ENCODE results near the gene ICAM1. TPM values are rescaled to one million over a fixed set of nuclear protein-coding genes. Genes with fewer than 3 reads are reported as not detected.

The ICAM1 gene
- polyA plus RNA-seq, 1 donor from 2014 or later: not detected

- H2AFZ ChIP-seq (ENCODE audit: low read depth, low read length): peak within 1 kb of the TSS; percentile 86
- TF ChIP-seq POLR2AphosphoS5 (IDR thresholded peaks at IDR 0.05): peak; percentile 86
- peak; percentile 79 for TF ChIP-seq EP300 (conservative IDR thresholded peaks at IDR 0.05; ENCODE audit: poor library complexity, severe bottlenecking)
- TF ChIP-seq REST (IDR thresholded peaks at IDR 0.05; ENCODE audit: borderline replicate concordance): peak; percentile 77
- TF ChIP-seq MXI1 (conservative IDR thresholded peaks at IDR 0.05; ENCODE audit: poor library complexity, severe bottlenecking): peak; percentile 98
- no peak for TF ChIP-seq TAF1 (IDR thresholded peaks at IDR 0.05; ENCODE audit: low read depth)
- TF ChIP-seq RAD21 (conservative IDR thresholded peaks at IDR 0.05): peak; percentile 42
- no peak for TF ChIP-seq EZH2 (IDR thresholded peaks at IDR 0.05; ENCODE audit: borderline replicate concordance, insufficient read depth, low read length, poor library complexity, severe bottlenecking)
- TF ChIP-seq SMC3 (conservative IDR thresholded peaks at IDR 0.05; ENCODE audit: poor library complexity): peak; percentile 25
- TF ChIP-seq CTCF (IDR thresholded peaks at IDR 0.05; ENCODE audit: poor library complexity, severe bottlenecking): peak; percentile 42
Measured at GRCh38 chr19:10251792-10252694, 18.9 kb upstream of the ICAM1 start, which contains the start of gene MRPL4. MRPL4 (plus strand) TSS chr19:10252214; CDS start chr19:10252254, 40 bp downstream.

GRCh38 chr19:10252707-10253106, 18.2 kb upstream of the ICAM1 start:
- Histone ChIP-seq H3F3A (ENCODE audit: insufficient read depth, low read length, poor library complexity, severe bottlenecking) (no peaks in the 10 kb centered on the region), H3K36me3 (ENCODE audit: insufficient read depth, low read length) (no peaks in the 10 kb centered on the region), H2AFZ (ENCODE audit: low read depth, low read length) (peak overlapping the region; percentile 86), H3K4me2 (ENCODE audit: low read length) (peak overlapping the region; percentile 97), H4K20me1 (ENCODE audit: insufficient read depth) (no peaks in the 10 kb centered on the region), H3K27ac (ENCODE audit: low read length) (peak overlapping the region; percentile 77), H3K9me3 (ENCODE audit: low read length) (no peaks in the 10 kb centered on the region), H3K9ac (ENCODE audit: low read length) (peak overlapping the region; percentile 78), H3K79me2 (replicated peaks; ENCODE audit: insufficient read depth, low read length) (peaks cover 7% of the 10 kb centered on the region), H3K27me3 (ENCODE audit: insufficient read depth, low read depth, low read length) (no peaks in the 10 kb centered on the region), H3K9me2 (ENCODE audit: insufficient read depth, low read length) (no peaks in the 10 kb centered on the region), H3K4me3 (ENCODE audit: low read length) (peak overlapping the region; percentile 92)
- TF ChIP-seq REST (IDR thresholded peaks at IDR 0.05; ENCODE audit: borderline replicate concordance) (no peak), EP300 (conservative IDR thresholded peaks at IDR 0.05; ENCODE audit: poor library complexity, severe bottlenecking) (no peak), MXI1 (conservative IDR thresholded peaks at IDR 0.05; ENCODE audit: poor library complexity, severe bottlenecking) (no peak), POLR2AphosphoS5 (IDR thresholded peaks at IDR 0.05) (no peak), EZH2 (IDR thresholded peaks at IDR 0.05; ENCODE audit: borderline replicate concordance, insufficient read depth, low read length, poor library complexity, severe bottlenecking) (no peak), RAD21 (conservative IDR thresholded peaks at IDR 0.05) (no peak), SMC3 (conservative IDR thresholded peaks at IDR 0.05; ENCODE audit: poor library complexity) (no peak)

More at GRCh38 chr19:10251792-10252694, 18.9 kb upstream of the ICAM1 start, which contains the start of gene MRPL4:
- Histone ChIP-seq H3K9me3 (ENCODE audit: low read length) (no peaks in the 10 kb centered on the region), H4K20me1 (ENCODE audit: insufficient read depth) (no peaks in the 10 kb centered on the region), H3K79me2 (replicated peaks; ENCODE audit: insufficient read depth, low read length) (peaks cover 7% of the 10 kb centered on the region), H3K4me2 (ENCODE audit: low read length) (peak within 1 kb of the TSS; percentile 97), H3K36me3 (ENCODE audit: insufficient read depth, low read length) (no peaks in the 10 kb centered on the region), H3K27me3 (ENCODE audit: insufficient read depth, low read depth, low read length) (no peaks in the 10 kb centered on the region), H3K27ac (ENCODE audit: low read length) (peak within 1 kb of the TSS; percentile 77), H3K9me2 (ENCODE audit: insufficient read depth, low read length) (no peaks in the 10 kb centered on the region), H3K9ac (ENCODE audit: low read length) (peak within 1 kb of the TSS; percentile 78), H3F3A (ENCODE audit: insufficient read depth, low read length, poor library complexity, severe bottlenecking) (no peaks in the 10 kb centered on the region), H3K4me3 (ENCODE audit: low read length) (peak within 1 kb of the TSS; percentile 92)
